PC-3 (cell line): ENCODE measurements around the gene DOCK8.

Experiments
- EZH2 ChIP-seq: fragments of 300-600 bp; sonication (generic); IDR thresholded peaks from one replicate; pipeline ENCODE4 v1.6.1; 2017; ENCODE audit warnings: antibody characterized with exemption, mild to moderate bottlenecking, low read length; ENCODE audit not compliant: unreplicated experiment
- TF ChIP-seq, protein P1 (sequence below): fragments of 300-600 bp; sonication (generic); conservative IDR thresholded peaks from 2 replicates; pipeline ENCODE4 v1.5.1; 2017; ENCODE audit warnings: antibody characterized with exemption, low read depth, mild to moderate bottlenecking, low read length

DNA sequence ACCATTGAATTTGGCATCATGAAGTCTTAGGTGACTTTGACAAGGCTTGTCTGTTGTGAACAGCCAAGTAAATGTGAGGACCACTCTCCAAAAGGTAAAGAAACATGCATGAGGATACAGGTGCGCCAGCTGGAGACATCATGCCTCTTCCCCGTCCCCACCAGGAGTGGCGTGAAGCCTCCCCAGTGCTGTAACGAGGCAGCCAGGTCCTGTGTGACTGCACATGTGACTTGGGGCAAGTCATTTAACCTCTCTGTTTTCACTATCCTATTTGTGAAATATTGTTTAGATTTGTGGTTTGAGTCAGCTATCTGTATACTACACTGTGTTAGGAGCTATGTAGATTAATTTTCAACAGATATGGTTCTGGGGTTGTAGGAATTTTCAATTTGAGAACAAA lies 65.0 kb downstream of the DOCK8 start:
- TF ChIP-seq EZH2 = no peak
- TF ChIP-seq, protein P1, sequence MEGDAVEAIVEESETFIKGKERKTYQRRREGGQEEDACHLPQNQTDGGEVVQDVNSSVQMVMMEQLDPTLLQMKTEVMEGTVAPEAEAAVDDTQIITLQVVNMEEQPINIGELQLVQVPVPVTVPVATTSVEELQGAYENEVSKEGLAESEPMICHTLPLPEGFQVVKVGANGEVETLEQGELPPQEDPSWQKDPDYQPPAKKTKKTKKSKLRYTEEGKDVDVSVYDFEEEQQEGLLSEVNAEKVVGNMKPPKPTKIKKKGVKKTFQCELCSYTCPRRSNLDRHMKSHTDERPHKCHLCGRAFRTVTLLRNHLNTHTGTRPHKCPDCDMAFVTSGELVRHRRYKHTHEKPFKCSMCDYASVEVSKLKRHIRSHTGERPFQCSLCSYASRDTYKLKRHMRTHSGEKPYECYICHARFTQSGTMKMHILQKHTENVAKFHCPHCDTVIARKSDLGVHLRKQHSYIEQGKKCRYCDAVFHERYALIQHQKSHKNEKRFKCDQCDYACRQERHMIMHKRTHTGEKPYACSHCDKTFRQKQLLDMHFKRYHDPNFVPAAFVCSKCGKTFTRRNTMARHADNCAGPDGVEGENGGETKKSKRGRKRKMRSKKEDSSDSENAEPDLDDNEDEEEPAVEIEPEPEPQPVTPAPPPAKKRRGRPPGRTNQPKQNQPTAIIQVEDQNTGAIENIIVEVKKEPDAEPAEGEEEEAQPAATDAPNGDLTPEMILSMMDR = no peak
